ENCODE measurements around the gene MRPL42.

- TF ChIP-seq EZH2 (IDR thresholded peaks at IDR 0.05; ENCODE audit: low read length, unreplicated experiment) (no peak), CTCF (conservative IDR thresholded peaks at IDR 0.05; ENCODE audit: low read depth, low read length) (no peak)
Observed at GRCh38 chr12:93547778-93548177, 80.5 kb downstream of the MRPL42 start.

All from PC-3 (cell line).